ENCODE data around the gene MAX.

DNA sequence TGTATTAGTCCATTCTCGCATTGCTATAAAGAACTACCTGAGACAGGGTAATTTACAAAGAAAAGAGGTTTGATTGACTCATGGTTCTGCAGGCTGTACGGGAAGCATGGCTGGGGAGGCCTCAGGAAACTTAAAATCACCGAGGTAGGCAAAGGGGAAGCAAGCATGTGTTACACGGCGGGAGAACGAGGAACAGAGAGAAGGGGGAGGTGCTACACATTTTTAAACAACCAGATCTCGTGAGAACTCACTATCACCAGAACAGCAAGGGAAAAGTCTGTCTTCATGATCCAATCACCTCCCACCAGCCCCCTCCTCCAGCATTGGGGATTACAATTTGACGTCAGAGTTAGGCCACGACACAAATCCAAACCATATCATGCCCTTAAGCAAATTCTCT, 13.3 kb upstream of the MAX start:
- TF ChIP-seq, protein P1, sequence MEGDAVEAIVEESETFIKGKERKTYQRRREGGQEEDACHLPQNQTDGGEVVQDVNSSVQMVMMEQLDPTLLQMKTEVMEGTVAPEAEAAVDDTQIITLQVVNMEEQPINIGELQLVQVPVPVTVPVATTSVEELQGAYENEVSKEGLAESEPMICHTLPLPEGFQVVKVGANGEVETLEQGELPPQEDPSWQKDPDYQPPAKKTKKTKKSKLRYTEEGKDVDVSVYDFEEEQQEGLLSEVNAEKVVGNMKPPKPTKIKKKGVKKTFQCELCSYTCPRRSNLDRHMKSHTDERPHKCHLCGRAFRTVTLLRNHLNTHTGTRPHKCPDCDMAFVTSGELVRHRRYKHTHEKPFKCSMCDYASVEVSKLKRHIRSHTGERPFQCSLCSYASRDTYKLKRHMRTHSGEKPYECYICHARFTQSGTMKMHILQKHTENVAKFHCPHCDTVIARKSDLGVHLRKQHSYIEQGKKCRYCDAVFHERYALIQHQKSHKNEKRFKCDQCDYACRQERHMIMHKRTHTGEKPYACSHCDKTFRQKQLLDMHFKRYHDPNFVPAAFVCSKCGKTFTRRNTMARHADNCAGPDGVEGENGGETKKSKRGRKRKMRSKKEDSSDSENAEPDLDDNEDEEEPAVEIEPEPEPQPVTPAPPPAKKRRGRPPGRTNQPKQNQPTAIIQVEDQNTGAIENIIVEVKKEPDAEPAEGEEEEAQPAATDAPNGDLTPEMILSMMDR (CRISPR knock-in tag; IDR thresholded peaks at IDR 0.05), result no peak
- TF ChIP-seq POLR2A (IDR thresholded peaks at IDR 0.05; ENCODE audit: insufficient read depth in 1 of 2, low read depth in 2 of 2, low read length in 2 of 2) (no peak), CHD2 (IDR thresholded peaks at IDR 0.05; ENCODE audit: low read depth, low read length) (peak; percentile 71)
- TF ChIP-seq, protein P2, sequence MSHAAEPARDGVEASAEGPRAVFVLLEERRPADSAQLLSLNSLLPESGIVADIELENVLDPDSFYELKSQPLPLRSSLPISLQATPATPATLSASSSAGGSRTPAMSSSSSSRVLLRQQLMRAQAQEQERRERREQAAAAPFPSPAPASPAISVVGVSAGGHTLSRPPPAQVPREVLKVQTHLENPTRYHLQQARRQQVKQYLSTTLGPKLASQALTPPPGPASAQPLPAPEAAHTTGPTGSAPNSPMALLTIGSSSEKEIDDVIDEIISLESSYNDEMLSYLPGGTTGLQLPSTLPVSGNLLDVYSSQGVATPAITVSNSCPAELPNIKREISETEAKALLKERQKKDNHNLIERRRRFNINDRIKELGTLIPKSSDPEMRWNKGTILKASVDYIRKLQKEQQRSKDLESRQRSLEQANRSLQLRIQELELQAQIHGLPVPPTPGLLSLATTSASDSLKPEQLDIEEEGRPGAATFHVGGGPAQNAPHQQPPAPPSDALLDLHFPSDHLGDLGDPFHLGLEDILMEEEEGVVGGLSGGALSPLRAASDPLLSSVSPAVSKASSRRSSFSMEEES (CRISPR knock-in tag; IDR thresholded peaks at IDR 0.05), result no peak

Data from HepG2 (cell line).